ENCODE measurements around the gene PYGB. TPM values are rescaled to one million over a fixed set of nuclear protein-coding genes. Genes with fewer than 3 reads are reported as not detected.
A peak's percentile ranks its signal among the peaks of the same experiment; 100 is the strongest.

The PYGB gene
- total and polyA plus RNA-seq, 8 donors: 17.4 to 37.2 (median 24.2) TPM

- H3K9me3 ChIP-seq: no peaks in the 10 kb centered on the region
- H3K4me3 ChIP-seq: no peak overlapping the region
- 94 to 95% methylated on average over 24 of the region's 24 CpGs for WGBS, 2 donors
- TF ChIP-seq CTCF (IDR thresholded peaks at IDR 0.05): no peak
- H3K4me1 ChIP-seq: peaks cover 0 to 9% (median 7%) of the 10 kb centered on the region in 3 donors
- no peaks in the 10 kb centered on the region for H3K27me3 ChIP-seq
- no peak overlapping the region for H3K27ac ChIP-seq
- DNase-seq (peak in 1 of 6 donors; percentile 61), FAIRE-seq (no peak), ATAC-seq (no peak)
- peaks cover 0 to 8% (median 0%) of the 10 kb centered on the region in 3 donors for H3K36me3 ChIP-seq
- intact Hi-C loops (cut with DNase I): no loop called here
These were observed 23.8 kb upstream of the PYGB start for GRCh38 chr20:25223765-25224720.

- no peak overlapping the region for H3K4me3 ChIP-seq
- peaks cover 0 to 8% (median 0%) of the 10 kb centered on the region in 3 donors for H3K36me3 ChIP-seq
- no peaks in the 10 kb centered on the region for H3K9me3 ChIP-seq
- TF ChIP-seq CTCF (IDR thresholded peaks at IDR 0.05): no peak
- 95 to 97% methylated on average over 16 of the region's 16 CpGs for WGBS, 2 donors
- ATAC-seq: no peak
- H3K4me1 ChIP-seq: peaks cover 0 to 14% (median 12%) of the 10 kb centered on the region in 3 donors
- DNase-seq: peak in 1 of 6 donors; percentile 70
- no peak overlapping the region for H3K27ac ChIP-seq
- no peak for FAIRE-seq
- intact Hi-C loops (cut with DNase I): no loop called here
- no peaks in the 10 kb centered on the region for H3K27me3 ChIP-seq
These were observed 22.9 kb upstream of the PYGB start for GRCh38 chr20:25224941-25225340.

- TF ChIP-seq CTCF (IDR thresholded peaks at IDR 0.05): no peak
- H3K27me3 ChIP-seq: no peaks in the 10 kb centered on the region
- peaks cover 0 to 8% (median 0%) of the 10 kb centered on the region in 3 donors for H3K36me3 ChIP-seq
- ATAC-seq: no peak
- no peak for DNase-seq
- WGBS, 2 donors: 89 to 96% methylated on average over 16 of the region's 16 CpGs
- H3K4me1 ChIP-seq: peaks cover 0 to 14% (median 12%) of the 10 kb centered on the region in 3 donors
- intact Hi-C loops (cut with DNase I): no loop called here
- H3K27ac ChIP-seq: peak overlapping the region; percentile 44 to 71 (median 58)
- no peak for FAIRE-seq
- no peaks in the 10 kb centered on the region for H3K9me3 ChIP-seq
- no peak overlapping the region for H3K4me3 ChIP-seq
These were observed 22.0 kb upstream of the PYGB start for GRCh38 chr20:25225642-25226432.

GRCh38 chr20:25226433-25227316 is 21.2 kb upstream of the PYGB start:
- peak overlapping the region; percentile 44 to 71 (median 58) for H3K27ac ChIP-seq
- DNase-seq: peak in 3 of 6 donors; percentile 29 to 66 (median 55)

More at GRCh38 chr20:25226433-25227316, 21.2 kb upstream of the PYGB start:
- Histone ChIP-seq H3K4me1 (peaks cover 0 to 14% (median 12%) of the 10 kb centered on the region in 3 donors), H3K9me3 (no peaks in the 10 kb centered on the region), H3K27me3 (no peaks in the 10 kb centered on the region), H3K4me3 (no peak overlapping the region), H3K36me3 (peaks cover 0 to 2% (median 0%) of the 10 kb centered on the region in 3 donors)
- FAIRE-seq (no peak), ATAC-seq (peak; percentile 54 to 70 (median 58))
- WGBS, 2 donors: 74 to 75% methylated on average over 28 of the region's 28 CpGs
- no peak for TF ChIP-seq CTCF (IDR thresholded peaks at IDR 0.05)
- intact Hi-C loops (cut with DNase I): no loop called here

Measured in pancreas (tissue), 10 donors.